ENCODE results near the gene FAM83G. TPM values are rescaled to one million over a fixed set of nuclear protein-coding genes. Genes with fewer than 3 reads are reported as not detected.

The FAM83G gene
- total RNA-seq, 1 donor from 2014 or later: 48.7 TPM

GRCh38 chr17:18921485-18921884, 83.1 kb downstream of the FAM83G start:
- Histone ChIP-seq H3K36me3 (ENCODE audit: control insufficient read depth, insufficient read depth, low read length) (peaks cover 1% of the 10 kb centered on the region), H3K4me3 (ENCODE audit: low read depth, low read length) (no peak overlapping the region), H3K27me3 (ENCODE audit: control insufficient read depth, insufficient read depth, low read length) (no peaks in the 10 kb centered on the region)
- no peak for DNase-seq (ENCODE audit: low read depth)
- TF ChIP-seq, protein P1, sequence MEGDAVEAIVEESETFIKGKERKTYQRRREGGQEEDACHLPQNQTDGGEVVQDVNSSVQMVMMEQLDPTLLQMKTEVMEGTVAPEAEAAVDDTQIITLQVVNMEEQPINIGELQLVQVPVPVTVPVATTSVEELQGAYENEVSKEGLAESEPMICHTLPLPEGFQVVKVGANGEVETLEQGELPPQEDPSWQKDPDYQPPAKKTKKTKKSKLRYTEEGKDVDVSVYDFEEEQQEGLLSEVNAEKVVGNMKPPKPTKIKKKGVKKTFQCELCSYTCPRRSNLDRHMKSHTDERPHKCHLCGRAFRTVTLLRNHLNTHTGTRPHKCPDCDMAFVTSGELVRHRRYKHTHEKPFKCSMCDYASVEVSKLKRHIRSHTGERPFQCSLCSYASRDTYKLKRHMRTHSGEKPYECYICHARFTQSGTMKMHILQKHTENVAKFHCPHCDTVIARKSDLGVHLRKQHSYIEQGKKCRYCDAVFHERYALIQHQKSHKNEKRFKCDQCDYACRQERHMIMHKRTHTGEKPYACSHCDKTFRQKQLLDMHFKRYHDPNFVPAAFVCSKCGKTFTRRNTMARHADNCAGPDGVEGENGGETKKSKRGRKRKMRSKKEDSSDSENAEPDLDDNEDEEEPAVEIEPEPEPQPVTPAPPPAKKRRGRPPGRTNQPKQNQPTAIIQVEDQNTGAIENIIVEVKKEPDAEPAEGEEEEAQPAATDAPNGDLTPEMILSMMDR (IDR thresholded peaks at IDR 0.05; ENCODE audit: insufficient read depth, low read length, poor library complexity, severe bottlenecking): no peak

- no peak for DNase-seq (ENCODE audit: low read depth)
- no peak overlapping the region for H3K4me3 ChIP-seq (ENCODE audit: low read depth, low read length)
- H3K27me3 ChIP-seq (ENCODE audit: control insufficient read depth, insufficient read depth, low read length): no peaks in the 10 kb centered on the region
- H3K36me3 ChIP-seq (ENCODE audit: control insufficient read depth, insufficient read depth, low read length): peaks cover 1% of the 10 kb centered on the region
- TF ChIP-seq, protein P1 (IDR thresholded peaks at IDR 0.05; ENCODE audit: insufficient read depth, low read length, poor library complexity, severe bottlenecking): no peak
Observed at GRCh38 chr17:18920911-18921441, 83.6 kb downstream of the FAM83G start.

- peaks cover 1% of the 10 kb centered on the region for H3K36me3 ChIP-seq (ENCODE audit: control insufficient read depth, insufficient read depth, low read length)
Observed at GRCh38 chr17:18919963-18920362, 84.6 kb downstream of the FAM83G start.

More at GRCh38 chr17:18919963-18920362, 84.6 kb downstream of the FAM83G start:
- no peak for DNase-seq (ENCODE audit: low read depth)
- H3K27me3 ChIP-seq (ENCODE audit: control insufficient read depth, insufficient read depth, low read length): no peaks in the 10 kb centered on the region
- TF ChIP-seq, protein P1 (IDR thresholded peaks at IDR 0.05; ENCODE audit: insufficient read depth, low read length, poor library complexity, severe bottlenecking): no peak
- H3K4me3 ChIP-seq (ENCODE audit: low read depth, low read length): no peak overlapping the region

Other genes with a start within 250 kb of the FAM83G start
- gene TVP23B, start 223.6 kb downstream of the FAM83G start, total RNA-seq: 32.9 and 48.3 TPM in 2 replicates
- gene PRPSAP2, start 146.6 kb downstream of the FAM83G start, total RNA-seq: 33.2 and 43.0 TPM in 2 replicates
- not detected in 2 replicates for gene SLC5A10, start 52.6 kb downstream of the FAM83G start, total RNA-seq
- 1.2 and 1.6 TPM in 2 replicates for gene GRAP, start 42.2 kb upstream of the FAM83G start, total RNA-seq
- gene GRAPL, start 122.8 kb upstream of the FAM83G start, total RNA-seq: not detected in 2 replicates
- 13.7 and 18.8 TPM in 2 replicates for gene EPN2, start 232.6 kb upstream of the FAM83G start, total RNA-seq